Glomerular visceral epithelial cell (primary cell): ENCODE results near the gene TBC1D22A.
A peak's percentile ranks its signal among the peaks of the same experiment; 100 is the strongest.
"Not testable (repeated sequence)": the region's sequence is repeated elsewhere in the genome, so short reads cannot be mapped to it uniquely, and the experiment has no call there.

Experiments
- DNase-seq: peaks from one replicate; pipeline ENCODE4 v3.0.0-alpha.2; 2016; ENCODE audit errors: extremely low spot score

TBC1D22A gene, protein sequence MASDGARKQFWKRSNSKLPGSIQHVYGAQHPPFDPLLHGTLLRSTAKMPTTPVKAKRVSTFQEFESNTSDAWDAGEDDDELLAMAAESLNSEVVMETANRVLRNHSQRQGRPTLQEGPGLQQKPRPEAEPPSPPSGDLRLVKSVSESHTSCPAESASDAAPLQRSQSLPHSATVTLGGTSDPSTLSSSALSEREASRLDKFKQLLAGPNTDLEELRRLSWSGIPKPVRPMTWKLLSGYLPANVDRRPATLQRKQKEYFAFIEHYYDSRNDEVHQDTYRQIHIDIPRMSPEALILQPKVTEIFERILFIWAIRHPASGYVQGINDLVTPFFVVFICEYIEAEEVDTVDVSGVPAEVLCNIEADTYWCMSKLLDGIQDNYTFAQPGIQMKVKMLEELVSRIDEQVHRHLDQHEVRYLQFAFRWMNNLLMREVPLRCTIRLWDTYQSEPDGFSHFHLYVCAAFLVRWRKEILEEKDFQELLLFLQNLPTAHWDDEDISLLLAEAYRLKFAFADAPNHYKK

DNA sequence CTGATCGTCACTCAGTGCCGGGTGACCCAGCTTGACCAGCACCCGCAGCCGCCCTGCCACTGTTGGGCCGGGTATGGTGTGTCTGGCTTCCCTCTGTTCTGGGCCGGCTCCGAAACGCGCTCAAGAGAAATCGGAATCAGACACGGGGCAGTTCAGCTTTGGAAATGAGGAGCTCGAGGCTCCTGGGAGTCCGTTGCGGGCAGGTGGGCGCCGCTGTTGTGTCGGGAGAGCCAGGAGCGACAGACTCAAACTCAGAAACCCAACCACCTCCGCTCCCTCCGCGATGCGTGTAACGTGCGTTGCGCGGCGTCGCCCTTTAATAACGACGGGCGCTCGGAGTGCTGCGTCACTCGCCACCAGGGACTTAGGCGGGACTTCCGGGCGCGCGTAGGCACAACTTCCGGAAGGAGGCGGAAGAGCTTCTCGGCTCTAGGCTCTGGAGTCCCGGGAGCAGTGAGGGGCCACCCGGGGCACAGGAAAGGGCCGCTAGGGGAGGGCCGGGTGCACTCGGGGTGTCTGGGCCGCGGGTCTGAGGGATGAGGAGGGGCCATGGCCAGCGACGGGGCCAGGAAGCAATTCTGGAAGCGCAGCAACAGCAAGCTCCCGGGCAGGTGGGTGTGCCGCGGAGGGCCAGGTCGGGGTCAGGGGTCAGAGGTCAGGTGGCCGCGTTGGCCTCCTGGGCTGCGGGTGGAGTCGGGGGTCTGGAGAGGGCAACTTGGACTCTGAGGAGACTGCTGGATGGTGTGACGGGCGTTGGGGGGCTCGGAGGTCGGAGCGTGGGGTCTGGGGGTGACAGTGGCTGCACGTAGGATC lies at the start of gene TBC1D22A:
Gene TBC1D22A (plus strand): TSS at position 413 of the 813 bp plus-strand sequence. CDS start 137 bp downstream, at position 550.
- DNase-seq = peak; percentile 89

DNA sequence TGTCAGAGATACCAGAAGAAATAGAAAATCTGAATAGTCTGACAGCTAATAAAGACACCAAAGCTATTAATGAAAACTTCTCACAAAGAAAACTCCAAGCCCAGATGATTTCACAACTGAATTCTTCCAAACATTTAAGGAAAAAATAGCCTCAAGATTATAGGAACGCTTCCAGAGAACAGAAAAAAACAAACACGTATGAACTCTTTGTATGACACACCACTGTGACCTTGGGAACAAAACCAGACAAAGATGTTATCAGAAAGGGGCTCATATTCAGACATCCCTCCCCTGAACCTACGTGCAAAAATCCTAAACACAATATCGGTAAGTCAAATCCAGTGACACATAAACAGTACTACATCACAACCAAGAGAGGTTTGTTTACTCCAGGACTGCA lies 47.9 kb upstream of the TBC1D22A start:
- no peak for DNase-seq

DNA sequence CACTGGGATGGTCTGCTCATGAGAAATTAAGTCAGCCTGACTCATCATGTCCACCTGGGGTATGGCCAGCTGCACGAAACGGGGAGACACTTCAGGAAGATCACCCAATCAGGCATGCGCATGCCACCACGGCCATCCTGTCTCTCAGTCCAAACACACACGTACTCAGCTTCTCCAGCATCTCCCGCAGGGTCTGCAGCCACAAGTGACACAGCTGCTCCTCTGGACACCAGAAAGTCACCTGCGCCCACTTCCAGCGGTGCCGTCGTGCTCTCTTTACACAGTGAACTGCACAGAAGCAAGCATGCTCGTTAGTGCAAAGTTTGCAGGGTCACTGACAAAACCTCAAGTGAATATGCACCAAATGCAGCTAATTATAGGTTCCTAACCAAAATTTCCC lies 42.5 kb upstream of the TBC1D22A start:
- DNase-seq = no peak

DNA sequence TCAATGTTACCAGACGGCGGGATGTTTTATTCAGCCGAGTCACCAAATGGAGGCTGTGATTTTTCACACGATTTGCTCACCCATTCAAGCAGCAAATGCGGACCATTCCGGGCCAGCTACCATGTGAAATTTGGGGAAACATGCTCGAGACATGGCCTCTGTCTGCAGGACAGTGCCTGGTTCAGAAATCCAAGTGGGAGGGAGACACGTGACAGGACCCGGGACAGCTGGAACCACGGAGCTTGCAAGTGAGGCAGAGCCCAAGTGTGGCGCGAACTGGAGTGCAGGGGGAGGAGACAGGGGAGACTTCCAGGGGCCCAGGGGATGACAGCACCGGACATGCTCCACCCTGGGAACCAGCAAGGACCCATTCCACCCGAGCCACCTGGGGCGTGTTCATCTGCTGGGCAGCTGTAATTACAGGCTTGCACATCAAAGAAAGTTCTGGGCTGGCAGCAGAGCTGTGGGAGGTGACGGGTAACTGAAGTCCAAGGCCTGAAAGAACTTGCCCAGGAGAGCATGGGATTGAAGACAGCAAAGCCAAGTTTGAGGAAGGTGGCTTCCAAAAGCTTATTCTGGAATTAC lies 40.9 kb upstream of the TBC1D22A start:
- DNase-seq = no peak

DNA sequence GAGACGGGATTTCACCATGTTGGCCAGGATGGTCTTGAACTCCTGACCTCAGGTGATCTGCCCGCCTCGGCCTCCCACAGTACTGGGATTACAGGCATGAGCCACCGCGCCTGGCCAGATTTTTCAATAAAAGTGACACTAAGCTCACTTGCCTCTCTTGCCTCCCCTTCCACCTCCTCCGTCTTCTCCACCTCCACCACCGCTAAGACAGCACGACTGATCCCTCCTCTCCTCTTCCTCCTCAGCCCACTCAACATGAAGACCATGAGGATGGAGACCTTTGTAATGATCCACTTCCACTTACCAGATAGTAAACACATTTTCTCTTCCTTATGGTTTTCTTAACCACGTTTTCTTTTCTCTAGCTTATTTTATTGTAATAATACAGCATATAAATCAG lies 38.6 kb upstream of the TBC1D22A start:
- DNase-seq = no peak

DNA sequence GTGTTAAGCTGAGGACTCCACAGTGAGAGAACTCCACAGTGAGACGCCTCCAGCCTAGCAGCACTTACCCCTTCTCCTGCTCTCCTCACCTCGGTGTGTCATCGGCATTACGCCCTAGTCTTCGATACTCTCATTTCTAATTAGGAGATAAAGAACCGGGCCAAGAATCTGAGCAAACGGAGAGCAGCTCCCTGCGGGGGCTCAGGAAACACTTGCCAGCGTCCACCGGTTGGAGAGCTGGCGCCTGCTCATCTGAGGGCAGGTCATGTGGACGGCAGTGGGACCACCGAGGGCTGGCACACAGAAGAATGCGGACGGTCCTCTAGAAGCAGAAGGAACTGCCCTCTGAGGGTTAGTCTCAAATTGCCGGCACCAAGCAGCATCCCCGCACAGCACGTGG lies 37.4 kb upstream of the TBC1D22A start:
- DNase-seq = no peak

DNA sequence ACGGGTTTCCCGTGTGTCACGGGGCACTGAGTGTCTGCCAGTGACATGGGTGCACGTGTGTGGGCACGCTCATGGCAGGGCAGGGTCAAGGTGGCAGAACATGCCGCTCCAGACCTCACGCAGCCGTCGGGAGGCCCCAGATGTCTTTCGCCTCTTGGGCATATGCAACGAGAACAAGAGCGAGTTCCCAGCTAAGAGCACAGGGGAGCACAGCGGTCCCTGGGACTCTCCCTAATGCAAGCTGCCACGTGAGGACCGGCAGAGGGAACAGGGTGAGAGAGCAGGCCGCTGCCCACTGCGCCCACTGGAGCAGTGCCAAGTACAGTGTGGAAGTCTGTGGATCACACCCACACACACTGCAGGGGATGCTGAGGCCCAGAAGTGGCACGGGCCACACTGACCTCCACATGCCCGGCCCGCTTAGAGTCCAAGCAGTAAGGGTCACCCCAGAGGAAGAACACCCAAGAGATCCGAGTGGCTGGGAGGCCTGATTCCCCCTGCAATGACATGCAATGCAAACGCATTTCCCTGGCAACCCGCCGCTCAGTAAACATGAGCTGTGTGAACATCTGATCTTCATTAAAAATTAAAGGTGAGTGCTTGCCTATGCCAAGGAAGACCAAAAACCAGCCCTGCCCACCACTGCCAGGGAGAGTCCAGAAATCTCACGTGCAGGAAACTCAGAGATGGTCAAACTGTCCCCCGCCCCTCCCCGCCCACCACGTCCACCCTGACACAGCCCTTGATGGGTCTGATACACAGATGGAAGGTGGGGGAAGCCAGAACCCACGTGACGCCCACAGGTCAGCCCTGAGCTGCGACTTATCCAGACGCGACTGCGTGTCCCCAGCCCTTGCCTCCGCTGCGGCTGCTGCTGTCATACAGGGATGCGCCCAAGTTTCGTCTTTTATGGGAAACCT lies 36.1 kb upstream of the TBC1D22A start:
- no peak for DNase-seq

DNA sequence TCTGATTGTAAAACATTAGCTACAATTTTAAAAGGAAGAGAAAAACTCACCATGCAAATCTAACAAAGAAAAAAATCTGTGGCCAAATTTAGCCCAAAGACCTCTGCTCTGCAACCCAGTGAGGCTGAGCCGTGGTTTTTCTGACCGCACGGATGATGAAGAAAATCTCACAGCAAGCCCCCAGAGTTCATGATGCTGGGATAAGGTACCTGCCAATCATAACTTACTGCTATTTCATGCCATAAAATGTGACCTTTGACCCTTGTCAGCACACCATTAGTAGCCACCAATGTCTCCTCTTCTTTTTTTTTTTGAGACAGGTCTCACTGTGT lies 35.5 kb upstream of the TBC1D22A start:
- DNase-seq = no peak

DNA sequence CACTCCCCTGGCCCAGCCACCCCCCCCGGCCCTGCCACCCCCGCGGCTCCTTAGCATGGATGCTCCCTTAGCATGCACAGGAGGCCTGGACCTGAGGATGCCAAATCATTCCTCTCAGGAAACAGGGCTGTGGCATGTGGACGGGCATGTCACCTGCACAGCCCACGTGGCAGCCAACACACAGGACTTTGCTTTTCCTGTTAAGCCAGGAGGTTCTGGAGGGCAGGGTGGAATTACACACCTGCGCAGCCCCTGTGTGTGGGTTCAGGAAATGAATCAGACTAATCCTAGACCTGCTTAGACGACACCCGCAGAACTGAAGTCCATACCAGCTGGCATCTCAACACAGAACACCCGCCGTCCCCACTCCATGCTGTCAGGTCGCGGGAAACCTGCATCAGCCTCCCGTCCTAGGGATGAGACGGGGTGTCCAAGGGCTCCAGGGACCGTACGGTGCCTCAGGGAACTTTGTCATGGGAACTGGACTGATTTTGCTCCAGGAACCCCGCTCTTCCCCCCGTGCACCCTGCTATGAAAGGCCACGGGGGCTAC lies 34.6 kb upstream of the TBC1D22A start:
- no peak for DNase-seq

DNA sequence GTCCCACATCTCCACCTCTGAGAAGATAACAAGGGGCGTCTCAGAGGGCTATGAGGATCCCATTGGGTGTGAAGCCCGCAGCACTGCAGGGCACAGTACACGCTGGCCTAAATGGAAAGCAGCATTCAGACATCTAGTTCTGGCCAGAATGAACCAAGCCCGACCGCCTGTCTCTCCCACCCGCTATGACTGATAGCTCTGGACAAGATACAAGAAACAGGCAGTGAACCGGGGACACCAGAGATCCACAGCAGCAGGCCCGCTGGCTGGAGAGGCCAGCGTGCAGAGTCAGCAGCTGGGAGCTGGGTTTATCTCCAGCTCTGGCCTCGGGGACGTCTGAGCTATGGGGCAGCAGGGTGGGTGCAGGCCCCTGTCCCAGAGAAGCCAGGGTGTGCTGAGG lies 34.0 kb upstream of the TBC1D22A start:
- DNase-seq = no peak

DNA sequence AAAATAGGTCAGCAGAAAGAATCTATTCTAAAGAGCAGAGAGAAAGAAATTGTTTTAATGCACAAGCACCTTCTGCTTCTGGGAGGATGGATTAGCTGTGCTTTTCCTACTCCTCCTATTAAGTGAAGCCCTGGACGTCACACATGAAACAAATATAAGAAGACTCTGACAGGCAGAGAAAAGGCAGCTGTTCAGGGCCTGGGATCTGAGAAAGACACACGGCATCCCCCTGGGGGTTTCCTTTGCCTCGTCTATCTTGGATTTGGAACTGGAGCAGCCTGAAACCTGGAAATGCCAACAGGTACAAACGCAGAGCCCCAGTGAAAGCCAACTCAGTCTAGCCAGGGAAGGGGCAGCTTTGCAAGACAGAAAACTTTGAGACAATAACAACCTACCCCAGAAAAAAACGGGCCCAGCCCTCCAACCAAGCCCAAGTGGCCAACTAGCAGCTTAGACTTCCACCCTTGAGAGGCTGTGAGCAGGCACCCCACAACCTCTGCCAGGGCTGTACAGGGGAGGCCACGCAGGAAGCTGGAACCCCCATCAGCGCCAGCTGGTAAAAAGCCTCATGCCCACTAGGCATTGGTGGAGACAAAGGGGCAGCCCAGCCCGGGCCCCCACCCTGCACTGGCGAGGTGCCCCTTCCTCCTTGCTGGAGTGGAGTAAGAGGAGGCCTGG lies 31.7 kb upstream of the TBC1D22A start:
- no peak for DNase-seq

DNA sequence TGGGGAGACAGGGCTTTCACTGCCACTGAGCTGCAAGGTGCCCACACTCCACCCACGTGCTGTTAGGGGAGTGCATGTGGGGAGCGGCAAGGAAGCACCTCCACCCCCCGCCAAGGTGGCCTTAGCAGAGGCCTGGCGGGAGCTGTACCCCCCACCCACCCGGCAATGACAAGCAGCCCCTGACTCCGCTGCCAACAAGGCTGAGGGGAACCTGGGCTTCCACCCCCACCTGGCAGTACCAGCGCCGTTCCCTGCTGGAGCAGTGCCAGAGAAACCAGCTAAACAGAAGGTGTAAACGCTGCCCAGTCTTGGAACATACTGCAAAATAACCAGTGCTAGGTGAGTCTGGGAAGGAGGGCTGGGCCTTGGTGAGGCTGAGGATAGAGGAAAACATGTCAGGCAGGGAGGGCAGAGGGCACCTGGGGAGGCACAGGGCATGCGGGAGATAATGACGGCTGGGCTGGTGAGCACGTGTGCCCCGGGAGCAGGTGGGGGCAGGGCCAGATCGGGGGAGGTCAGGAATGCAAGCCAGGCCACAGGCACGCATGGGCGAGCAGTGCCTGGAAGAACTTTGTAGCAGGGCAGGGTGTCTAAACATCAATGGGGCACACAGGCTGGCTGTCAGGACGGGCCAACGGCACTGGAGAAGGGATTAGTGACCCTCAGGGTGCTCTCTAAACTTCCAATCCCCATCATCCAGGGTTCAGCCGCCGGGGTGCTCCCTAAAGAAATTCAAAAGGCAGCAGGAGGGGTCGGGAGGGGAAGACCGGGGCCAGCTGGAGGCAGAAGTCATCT lies 31.0 kb upstream of the TBC1D22A start:
- DNase-seq = peak; percentile 81

DNA sequence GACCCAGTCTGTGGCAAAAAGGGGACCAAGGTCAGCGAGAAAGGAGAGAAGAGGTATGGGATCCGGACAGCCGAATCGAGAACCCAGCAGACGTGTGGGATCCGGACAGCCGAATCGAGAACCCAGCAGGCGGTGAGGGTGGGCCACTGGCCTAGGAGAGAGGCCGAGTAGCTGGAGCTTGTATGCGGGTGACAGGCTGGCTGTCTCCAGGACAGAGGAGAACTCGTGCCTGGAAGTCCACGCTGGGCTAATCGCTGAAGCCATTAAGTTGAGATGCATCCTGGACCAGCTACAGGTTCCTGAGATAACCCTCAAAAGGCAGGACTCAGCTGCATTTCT lies 30.4 kb upstream of the TBC1D22A start:
- DNase-seq = no peak

DNA sequence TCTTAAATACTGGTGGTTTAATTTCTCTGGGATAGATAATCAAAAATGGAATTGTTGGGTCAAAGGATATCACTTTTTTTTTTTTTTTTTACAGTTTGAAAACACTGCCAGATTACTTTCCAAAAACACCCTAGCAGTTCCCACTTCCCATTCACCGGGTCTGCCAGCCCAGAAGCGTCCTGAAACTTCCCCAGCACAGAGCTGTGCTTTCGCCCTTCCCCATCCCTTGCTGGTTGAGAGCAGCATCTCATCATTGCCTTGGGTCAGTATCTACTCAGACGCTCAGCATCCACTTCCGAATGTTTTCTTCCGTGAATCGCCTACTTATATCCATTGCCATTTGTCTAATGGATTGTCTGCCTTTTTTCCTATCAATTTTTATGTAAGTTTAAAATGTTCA lies 29.9 kb upstream of the TBC1D22A start:
- DNase-seq = no peak

DNA sequence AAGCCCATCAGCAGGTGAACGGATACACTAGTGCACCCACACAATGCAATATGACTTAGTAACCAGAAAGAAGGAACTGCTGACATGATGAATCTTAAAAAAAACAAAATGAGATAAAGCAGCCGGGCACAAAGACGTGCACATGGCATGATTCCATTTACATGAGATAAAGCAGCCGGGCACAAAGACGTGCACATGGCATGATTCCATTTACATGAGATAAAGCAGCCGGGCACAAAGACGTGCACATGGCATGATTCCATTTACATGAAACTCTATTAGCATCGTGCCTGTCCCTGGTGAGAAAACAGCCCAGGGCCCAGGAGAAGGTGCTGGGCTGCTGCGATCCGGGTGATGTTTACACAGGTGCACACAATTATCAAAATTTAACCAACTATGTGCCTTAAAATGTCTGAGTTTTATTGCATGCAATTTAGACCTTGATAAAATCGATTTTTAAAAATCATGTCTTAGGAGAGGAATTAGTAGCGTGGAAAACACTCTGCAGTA lies 28.2 kb upstream of the TBC1D22A start:
- DNase-seq = not testable (repeated sequence)

DNA sequence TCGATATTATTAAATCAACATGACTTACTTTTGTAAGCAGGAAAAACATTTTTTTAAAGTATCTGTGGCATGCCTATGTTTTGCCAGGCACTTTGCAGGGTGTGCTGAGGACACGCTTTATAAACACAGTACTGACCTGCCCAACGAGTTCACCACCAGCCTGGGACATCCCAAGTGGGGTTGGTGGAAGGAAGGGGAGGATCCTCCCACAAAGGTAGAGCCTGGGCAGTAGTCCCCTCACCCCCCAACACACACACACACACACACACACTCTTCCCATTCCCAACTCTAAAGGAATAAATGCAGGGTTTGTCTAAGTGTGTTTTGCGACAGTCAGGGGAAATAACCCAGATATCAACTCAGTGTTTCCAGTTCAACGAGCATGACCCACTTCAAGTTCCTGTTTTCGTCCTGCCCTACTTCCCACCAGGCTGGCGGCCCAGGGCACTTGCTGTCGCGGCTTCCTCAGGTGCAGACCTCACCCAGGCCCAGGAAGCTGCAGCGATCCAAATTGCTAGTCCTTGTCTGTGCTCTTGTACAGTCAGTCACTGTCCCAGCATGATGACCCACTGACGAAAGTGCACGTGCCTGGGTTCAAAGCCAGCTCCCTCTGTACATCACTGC lies 27.5 kb upstream of the TBC1D22A start:
- peak; percentile 28 for DNase-seq

DNA sequence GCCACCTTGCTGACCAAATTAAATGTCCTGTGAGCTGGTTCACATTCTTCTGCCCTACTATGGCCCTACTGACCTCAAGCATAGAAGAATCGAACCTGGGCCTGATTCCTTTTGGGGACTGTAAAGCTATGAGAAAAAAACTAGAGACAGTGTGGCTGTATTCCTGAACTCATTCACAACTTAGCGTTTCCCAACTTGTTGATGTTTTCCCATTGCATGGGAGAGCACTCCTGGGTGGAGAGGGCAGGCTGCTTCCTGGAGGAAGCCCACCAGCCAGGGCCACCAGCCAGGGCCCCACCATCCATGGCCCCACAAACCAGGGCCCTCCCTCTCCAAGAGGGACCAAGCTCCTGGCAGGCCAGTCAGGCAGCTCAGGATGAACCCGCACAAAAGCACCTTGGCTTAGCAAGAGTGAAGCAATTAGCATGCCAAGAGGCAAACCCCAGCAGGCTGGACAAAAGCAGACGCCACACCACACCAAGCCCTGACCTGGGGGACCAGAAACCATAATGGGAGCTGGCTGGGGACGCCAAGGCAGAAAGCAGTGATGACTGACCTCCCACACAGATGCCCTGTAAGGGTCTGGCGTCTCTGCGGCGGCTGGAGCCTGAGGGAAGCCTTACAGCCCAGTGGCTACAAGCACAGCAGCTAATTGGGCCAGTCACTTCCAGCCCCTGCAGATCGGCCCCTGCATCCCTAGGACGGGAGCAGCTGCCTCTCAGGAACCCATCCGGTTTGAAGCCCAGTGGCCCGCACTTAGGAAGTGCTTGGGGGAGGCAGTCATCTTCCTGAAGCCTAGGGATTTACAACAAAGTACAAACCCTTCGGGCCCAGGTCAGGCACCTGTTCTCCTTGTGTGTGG lies 26.5 kb upstream of the TBC1D22A start:
- no peak for DNase-seq

DNA sequence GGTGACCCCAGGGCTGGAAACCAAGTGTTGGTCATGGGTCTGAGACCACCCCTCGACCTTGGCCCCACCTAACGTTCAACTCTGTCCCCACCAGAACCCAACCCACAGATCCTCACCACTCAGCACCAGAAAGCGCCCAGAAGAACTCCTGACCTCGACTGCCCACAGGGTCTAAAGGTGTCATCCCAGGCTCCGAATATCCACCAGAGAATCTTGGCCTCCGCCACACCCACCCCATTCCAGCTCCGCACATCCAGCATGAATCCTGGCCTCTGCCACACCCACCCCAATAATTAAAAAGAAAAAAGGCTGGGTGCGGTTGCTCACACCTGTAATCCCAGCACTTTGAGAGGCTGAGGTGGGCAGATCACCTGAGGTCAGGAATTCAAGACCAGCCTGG lies 25.7 kb upstream of the TBC1D22A start:
- no peak for DNase-seq
